Epidermal melanocyte (primary cell): ENCODE measurements around the gene PRDM16.
A peak's percentile ranks its signal among the peaks of the same experiment; 100 is the strongest.

Source experiments
- DNase-seq: peaks from one replicate; pipeline ENCODE4 v3.0.0; 2011; ENCODE audit warnings: low spot score; ENCODE audit not compliant: insufficient read length

PRDM16 gene

DNA sequence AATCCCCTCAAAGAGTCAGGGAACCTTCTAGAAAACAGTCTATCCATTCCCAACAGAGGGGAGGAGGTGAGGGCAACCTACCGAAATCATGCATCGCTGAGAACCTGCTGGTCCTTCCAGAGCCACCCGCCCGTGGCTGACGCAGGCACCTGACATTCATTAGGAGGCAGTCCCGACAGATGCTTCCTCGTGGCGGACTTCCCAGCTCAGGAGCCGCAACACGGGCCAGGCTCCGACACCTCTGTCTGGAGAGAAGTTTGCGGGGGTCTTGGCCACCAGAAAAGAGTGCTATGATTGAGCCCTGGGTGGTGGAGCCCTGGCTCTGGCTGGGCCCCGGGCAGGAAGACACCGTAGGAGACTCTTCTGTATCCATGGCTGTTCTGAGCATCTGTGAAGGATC is 299.1 kb downstream of the PRDM16 start:
- DNase-seq, result no peak

DNA sequence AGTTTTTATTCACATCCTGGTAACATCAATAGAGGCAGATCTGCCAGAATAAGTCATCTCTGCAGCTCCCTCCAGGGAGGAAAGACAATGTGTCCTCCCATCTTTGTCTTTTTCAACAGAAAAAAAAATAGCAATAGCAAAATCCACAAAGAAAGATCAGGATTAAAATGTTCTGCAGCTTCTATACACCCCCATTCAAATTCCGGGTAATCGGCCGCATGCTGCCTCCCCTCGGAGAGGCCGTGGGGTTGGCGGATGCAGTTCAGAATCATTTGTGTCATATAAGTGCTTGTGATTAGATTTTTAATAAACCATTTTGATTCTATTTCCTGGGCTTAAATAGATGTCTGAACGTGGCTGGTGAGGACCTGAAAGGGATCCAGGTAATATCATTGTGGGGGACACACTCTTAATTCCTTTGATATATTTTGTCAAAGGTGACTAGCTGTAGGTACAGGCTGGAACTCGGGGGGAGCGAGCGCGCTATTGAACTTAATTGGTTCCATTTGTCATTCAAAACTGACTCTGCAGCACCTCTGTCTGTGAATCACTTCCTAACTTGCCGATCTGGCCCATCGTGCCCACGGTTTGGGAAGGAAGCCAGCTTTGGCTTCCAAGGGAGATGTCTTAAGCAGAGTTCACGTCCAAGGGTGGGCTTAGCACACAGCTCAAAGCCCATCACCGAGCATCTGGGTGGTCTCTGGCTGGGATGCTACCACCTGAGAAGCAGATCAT is 299.9 kb downstream of the PRDM16 start:
- DNase-seq, result no peak

DNA sequence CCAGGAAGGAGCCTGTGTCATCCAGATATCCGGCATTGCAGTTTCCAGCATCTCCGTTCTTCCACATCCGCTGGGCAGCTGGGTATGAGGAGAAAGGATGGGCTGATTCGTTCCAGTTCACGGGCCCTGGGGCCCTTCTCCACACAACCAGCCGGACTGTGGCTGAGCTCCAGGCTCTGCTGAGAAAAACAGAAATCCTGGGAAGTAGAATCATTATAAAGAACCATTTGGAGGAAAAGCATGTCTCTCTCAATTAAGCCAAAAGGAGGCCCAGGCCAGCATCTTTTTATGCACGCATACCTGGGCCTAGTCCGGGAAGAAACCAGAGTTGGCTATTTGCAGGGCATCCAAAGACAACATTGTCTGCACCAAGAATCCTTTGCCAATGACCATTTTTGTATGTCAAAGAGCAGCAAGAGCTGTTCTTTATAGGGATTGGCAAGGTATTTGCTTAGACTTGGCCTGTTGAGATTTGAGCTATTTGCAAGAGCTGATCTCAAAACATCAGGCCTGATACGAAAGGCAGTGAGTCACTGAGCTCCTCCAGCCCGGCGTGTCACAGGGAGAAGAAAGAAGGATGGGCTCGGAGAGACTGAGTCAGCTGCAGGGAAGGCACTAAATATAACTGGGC is 300.6 kb downstream of the PRDM16 start:
- DNase-seq, result peak; percentile 81

DNA sequence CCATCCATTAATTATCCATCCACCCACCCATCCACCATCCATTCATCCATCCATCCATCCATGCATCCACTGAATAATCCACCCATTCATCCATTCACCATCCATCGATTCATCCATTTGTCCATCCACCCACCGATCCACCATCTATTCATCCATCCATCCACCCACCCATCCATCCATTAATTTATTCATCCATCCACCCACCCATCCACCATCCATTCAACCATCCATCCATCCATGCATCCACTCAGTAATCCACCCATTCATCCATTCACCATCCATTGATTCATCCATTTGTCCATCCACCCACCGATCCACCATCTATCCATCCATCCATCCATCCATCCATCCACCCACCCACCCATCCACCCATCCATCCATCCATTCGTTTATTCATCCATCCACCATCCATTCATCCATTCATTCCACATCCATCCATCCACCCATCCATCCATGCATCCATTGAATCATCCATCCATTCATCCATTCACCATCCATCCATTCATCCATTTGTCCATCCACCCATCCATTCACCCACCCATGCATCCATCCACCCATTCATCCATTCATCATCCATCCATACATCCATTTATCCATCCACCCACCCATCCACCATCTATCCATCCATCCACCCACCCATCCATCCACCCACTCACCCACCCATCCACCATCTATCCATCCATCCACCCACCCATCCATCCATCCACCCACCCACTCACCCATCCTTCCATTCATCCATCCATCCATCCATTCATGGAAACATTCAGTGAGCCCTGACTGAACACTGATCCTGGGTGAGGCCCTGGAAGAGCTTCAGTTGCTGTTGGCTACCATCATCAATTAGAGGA is 302.1 kb downstream of the PRDM16 start:
- DNase-seq, result no peak

DNA sequence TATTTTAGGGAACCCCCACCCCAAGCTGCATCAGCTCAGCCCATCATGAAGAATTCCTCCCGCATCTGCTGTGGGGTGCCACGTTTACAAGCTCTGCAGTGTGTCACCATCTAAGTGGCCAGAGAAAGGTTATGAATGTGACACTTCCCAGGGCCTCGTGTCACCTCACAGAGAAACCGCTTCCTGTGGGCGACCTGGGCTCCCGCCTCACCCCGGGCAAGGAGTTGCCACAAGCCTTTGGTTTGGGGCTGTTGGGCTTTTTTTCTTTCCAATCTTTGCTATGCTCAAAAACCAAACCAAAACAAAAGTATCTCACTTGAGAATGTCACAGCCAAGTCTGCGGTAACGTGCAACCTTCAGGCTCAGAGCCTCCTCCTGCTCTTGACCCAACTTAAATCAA is 303.3 kb downstream of the PRDM16 start:
- DNase-seq, result no peak

DNA sequence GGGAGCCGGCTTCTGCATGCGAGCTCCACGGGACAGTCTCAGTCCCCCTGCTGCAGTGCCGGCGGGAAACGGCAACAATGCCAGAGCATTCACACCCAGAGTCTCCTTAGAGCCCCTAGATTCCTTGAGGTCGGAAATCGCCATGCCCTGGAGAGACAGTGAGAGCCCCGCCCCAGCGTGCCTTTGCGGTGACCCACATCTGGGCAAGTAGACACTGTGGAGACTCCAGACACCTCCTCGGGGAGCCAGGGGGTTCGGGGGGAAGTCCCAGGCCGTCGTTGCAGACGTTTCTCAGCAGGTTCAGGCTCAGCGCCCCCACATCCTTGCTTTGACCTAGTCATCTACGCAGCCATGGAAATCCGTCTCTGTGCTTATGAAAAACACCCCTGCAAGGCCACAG is 304.2 kb downstream of the PRDM16 start:
- DNase-seq, result no peak

DNA sequence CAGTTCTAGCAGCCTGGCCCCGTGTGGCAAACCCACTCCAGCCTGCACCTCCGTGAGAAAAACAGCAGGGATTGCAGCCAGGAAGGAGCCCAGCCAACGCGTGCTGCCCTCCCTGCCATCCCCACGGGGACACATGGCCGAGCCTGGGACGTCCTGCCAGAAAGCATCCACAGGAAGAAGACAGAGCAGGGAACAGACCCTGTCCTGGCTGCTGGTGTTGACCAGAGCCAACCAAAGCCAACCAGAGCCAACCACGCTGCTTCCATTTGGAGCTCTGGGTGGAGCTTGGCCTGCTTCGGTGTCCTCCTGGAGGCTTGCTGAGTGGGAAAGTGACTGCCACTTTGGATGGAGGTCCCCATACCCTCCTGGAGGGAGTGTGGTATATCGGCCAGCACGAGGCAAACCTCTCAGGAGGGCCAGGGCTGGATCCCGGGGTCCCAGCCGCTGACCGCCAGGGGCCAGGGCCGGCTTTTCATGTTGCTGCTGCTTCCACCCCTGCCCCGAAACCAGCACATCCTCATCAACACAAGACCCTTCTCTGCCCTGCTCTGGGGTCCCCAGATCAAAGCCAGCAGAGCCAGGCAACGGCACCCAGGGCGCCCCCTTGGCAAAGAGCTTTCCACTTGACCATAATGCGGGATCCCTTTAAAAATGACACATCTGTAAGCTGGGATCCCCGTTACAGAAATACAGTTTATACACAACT is 304.9 kb downstream of the PRDM16 start:
- no peak for DNase-seq

DNA sequence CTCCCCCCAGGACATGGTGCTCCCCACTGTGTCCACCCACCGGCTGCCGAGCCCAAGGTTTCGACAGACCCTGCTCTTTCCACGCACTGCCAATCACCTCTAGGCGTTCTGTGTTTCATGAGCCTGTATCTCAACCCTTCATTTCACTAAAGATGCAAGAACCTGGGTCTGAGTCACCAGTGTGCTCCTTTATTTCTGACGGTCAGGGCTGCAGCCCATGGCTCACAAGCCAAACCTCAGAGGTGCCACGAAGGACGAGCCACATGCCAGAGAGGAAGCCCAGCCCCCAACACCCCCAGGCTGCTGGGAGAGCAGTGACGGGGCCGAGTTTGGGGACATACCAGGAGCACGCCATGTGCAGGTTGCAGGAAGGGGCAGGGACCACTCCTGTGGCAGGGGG is 306.2 kb downstream of the PRDM16 start:
- DNase-seq, result no peak

DNA sequence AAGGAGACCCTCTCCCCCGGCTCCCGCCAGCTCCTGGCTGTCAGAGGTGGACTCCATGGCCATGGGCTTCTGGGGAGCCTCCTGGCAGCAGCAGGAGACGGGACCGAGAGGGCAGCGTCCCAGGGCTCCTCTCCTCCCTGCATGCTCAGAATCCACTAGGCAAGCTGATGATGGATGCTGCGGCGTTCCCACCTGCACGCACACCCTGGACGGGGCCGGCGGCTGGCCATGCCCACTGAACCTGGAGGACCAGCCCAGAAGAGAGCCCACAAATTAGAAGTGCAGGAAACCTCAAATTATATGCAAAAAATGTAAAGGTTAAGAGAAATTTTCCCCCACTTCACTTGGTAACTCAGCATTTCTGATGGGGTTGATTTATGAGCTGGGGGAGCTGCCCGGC is 308.2 kb downstream of the PRDM16 start:
- no peak for DNase-seq

DNA sequence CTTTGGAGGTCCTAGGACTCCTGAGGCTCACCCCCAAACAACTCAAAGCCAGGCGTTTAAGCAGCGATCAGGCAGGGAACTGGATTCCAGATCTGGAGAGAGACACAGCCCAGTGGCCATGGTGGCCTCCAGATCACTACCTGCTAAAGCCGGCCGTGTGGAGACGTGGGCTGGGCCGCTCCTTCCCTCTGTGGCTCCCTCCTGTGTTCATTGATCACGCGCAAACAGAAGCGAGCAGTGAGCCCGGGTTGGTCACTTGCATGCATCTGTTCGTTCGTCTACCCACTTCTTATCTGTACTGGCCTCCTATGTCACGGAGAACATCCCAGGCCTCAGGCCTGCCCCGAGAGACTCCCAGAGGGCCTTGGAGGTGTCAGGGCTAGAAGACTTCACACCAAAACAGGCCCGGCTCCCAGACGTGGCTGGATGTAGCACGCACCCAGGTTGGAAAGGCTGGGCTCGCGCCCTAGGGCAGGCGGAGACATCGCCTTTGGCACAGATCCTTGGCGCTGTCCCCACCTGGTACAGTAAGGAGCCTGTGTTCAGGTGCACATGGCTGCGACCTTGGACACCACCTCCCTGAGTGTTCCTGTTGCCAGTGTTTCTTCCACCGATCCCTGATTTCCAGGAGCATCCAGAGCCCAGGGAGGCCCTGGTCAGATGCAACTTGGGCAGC is 308.7 kb downstream of the PRDM16 start:
- no peak for DNase-seq

DNA sequence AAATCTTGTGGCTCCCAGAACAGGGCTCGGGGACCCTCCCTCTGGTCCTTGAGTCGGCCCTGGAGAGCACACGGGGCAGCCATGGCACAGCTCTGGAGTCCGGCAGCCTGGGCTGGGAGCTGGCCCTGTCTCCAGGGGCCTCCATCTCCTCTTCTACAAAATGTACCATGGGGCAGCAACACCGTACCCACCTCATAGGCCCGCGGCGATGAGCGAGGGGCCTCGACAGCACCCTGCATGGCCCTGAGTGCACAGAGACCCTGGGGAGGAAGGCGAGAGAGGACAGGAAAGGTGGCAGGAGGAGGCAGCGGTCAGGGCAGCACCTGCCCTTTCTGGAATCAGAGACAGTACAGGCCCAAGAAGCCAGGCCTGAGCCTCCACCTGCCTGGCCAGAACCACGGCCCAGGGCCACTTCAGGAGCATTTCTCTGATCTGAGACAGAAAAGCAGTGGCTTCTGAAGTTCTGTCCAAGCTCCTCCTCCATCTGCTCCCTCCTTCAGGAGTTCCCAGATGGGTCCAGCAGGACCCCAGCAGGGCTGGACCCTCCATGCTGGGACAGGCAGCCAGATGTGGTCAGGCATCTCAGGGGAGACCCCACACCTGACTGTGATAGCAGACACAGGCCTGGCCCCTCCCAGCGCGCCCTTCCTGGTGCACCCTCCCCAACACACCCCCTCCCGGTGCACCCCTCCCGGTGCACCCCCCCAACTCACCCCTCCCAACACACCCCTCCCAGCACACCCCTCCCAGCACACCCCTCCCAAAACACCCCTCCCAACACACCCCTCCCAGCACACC is 309.6 kb downstream of the PRDM16 start:
- no peak for DNase-seq

DNA sequence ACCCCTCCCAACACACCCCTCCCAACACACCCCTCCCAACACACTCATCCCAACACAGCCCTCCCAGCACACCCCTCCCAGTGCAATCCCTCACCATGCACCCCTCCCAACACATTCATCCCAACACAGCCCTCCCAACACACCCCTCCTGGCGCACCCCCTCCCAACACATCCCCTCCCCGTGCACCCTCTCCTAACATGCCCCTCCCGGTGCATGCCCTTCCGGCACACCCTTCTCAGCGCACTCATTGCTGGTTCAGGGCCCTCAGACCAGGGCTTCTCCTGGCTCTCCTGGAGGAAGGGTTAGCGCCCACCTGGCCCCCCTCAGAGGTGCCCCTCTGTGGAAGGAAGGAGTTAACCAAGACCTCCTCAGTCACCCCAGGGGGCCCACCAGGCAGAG is 310.9 kb downstream of the PRDM16 start:
- DNase-seq, result no peak

DNA sequence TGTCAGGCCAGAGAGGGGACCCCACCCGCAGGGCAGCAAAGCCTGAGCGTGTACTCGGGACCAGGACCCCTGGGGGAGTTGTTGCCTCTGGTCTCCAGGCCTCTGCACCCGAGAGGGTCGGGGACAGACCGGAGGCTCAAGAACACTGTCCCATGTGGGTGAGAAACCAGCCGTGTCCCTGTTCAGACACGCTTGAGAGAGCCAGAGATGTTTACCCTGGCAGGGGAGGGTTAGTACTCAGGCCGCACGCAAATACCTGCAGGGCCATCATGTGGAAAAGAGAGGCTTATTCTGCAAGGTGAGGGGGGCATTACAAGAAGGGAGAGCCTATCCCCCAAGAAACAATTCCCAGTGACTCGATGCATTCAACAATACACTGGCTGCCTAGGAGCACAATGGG is 311.5 kb downstream of the PRDM16 start:
- DNase-seq, result no peak

DNA sequence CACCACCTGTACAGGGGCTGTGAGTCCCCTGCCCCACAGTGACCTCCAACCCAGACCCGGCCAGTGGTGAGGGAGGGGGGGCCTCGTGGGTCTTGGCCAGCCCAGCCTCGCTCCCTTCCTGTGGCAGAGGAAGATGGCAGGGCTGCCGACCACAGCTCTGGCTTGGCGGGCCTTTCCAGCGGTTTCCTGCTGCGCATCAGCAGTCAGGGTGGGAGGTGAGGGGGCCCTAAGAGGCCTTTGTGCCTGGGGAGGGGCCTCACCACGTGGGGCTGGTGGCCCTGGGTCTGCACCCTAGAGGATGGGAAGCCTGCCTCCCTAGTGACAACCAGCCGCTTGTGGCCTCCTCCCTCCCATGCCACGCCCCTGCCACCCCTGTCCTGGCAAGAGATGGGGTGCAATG is 312.9 kb downstream of the PRDM16 start:
- DNase-seq, result no peak

DNA sequence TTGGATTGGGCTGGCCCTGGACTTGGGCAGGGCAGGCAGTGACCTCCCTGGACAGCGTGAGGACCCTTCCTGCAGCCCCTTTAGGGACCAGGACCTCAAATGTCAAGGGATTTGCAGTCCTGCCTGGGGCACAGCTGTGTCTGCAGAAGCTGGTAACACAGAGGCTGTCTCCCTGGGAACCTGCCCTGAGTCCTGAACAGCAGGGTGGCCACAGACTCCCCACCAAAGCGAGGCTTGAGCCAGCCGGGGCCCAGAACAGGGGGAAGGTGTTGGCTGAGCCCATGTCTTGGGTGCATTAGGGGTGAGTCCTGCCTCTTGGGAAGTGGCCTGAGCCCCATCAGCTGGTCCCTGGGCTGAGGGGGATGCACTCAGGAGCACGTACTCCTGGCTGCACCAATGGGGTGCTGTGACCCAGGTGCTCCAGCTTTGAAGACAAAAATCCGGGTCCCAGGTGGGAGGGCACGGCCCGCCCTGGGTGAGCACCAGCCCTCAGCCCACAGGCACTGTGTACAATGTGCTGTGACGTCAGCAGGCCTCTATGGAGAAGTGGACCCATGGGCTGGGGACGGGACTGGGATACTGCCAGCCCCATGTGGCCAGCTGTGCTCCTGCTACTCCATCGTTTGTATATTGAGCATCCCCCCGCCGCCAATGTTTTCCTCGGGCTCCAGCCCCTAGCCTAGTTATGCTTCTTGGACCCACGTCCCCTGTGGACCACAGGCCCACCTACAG is 313.5 kb downstream of the PRDM16 start:
- DNase-seq, result no peak

DNA sequence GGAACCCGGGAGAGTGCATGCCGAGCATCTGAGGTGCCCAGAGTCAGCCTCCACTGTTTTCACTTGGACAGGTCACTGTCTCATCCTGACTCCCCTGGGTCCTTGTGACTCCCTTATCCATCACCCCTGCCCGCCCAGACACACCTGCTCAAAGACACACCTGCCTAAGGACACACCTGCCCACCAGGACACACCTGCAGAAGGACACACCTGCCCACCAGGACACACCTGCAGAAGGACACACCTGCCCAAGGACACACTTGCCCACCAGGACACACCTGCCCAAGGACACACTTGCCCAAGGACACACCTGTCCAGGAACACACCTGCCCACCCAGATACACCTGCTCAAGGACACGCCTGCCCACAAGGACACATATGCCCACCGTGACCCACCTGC is 314.7 kb downstream of the PRDM16 start:
- DNase-seq, result no peak

DNA sequence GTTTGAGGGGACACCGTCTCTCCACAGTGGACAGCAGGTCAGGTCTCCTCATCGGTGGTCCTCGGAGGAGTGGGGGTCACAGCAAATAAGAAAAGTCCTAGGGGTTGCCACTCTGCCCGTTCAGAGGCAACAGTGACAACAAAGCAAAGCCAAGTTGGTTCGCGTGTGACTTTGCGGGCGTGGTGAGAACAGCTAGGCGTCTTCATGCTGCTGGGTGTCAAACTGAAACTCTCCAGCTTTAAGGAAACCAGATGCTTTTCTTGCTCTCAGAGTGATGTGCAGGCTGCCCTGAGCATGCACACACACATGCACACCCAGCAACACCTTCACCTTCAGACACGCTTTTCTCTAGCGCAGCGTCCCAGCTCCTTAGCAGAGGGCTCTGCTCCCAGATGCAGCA is 315.4 kb downstream of the PRDM16 start:
- DNase-seq, result no peak

DNA sequence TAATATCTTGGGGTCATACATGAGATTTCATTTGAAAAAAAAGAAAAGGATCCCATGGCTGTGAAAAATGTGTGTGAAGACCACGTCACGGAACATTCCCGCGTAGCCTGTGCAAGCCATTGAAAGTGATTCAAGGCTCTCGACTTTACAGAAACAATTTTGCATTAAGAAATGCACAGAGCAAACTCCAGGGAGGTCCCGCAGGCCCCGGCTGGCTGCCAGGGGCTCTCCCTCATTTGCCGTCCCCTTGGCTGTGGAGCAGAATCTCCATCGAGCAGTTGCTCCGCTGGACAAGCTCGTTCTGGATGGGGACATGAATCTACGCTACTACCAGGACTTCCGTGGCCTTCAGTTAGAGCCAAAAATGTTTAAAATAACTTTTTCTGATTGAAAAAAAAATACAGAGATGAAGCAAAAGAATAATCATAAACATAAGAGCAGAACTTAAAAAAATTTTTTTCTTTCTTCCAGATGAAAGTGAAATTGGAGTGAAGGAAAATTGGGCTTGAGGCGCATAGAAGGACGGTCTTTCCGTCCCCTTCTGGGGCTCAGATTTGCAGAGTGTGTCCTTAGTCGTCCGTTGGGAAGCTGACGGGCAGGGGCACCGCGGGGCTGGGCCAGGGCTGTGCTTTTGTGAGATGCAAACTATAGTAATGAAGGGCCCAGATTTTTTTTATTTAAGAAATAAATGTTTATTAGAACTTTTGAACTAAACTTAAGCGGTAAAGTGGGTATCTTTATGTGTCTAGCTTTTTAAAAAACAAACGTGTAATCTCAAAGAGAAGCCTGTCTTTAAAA is 317.4 kb downstream of the PRDM16 start:
- no peak for DNase-seq

DNA sequence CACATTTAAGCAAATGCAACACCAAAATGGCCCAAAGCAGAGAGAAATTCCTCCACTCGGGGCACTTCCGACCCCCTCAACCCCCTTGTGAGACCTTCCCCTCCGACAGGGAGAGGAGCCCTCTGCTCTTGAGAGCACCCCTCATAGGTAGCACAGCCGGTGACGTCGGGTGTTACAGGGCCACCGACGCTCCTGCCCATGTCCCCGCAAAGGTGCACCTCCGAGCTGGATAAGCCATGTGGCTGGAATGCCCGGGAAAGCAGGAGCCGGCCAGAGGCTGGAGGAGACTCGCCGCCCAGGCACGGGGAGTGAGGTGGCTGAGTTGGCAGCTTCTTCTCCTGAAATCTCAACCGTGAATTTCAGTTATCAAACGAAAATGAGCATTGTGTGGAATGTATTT is 318.4 kb downstream of the PRDM16 start:
- DNase-seq, result no peak
